ENCODE measurements around the gene COG5. TPM values are rescaled to one million over a fixed set of nuclear protein-coding genes. Genes with fewer than 3 reads are reported as not detected.

The COG5 gene
- total RNA-seq, 1 donor from 2014 or later: 49.1 TPM

DNA sequence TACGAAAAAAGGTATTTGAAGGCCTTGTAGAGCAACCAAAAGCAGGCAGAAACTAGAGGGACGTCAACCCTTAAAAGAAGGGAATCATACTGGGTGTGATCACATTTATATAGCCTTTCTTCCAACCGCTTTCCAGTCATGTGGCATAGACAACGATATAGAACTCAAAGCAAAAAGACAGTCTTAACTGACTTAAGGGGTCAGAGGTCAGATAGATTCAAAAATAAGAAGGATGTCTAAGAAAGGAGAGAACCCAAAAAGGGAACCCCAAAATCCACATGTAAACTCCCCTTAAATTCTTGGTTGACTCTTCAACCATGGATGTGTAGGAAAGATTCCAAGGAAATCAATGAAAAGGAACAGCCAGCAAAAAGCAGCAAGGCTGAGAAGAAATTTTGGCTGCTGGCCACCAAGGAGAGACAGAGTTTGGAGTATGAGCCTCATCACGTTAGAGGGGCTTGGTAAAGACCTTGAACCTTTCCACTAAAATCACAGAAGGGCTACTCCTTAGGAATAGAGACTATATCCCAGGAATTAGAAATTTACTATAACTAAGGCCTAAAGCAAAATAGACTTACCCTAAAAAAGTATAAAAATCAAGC is 24.9 kb upstream of the COG5 start:
- TF ChIP-seq, protein P1, sequence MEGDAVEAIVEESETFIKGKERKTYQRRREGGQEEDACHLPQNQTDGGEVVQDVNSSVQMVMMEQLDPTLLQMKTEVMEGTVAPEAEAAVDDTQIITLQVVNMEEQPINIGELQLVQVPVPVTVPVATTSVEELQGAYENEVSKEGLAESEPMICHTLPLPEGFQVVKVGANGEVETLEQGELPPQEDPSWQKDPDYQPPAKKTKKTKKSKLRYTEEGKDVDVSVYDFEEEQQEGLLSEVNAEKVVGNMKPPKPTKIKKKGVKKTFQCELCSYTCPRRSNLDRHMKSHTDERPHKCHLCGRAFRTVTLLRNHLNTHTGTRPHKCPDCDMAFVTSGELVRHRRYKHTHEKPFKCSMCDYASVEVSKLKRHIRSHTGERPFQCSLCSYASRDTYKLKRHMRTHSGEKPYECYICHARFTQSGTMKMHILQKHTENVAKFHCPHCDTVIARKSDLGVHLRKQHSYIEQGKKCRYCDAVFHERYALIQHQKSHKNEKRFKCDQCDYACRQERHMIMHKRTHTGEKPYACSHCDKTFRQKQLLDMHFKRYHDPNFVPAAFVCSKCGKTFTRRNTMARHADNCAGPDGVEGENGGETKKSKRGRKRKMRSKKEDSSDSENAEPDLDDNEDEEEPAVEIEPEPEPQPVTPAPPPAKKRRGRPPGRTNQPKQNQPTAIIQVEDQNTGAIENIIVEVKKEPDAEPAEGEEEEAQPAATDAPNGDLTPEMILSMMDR (IDR thresholded peaks at IDR 0.05): no peak
- no peak for ATAC-seq
- Histone ChIP-seq H3K9me3 (no peaks in the 10 kb centered on the region), H3K36me3 (peaks cover 37% of the 10 kb centered on the region), H3K4me1 (no peaks in the 10 kb centered on the region), H3K27me3 (ENCODE audit: low read depth) (no peaks in the 10 kb centered on the region), H3K4me3 (no peak overlapping the region), H3K27ac (no peak overlapping the region)
- intact Hi-C loops (cut with DNase I): no loop called here
- DNase-seq: no peak

DNA sequence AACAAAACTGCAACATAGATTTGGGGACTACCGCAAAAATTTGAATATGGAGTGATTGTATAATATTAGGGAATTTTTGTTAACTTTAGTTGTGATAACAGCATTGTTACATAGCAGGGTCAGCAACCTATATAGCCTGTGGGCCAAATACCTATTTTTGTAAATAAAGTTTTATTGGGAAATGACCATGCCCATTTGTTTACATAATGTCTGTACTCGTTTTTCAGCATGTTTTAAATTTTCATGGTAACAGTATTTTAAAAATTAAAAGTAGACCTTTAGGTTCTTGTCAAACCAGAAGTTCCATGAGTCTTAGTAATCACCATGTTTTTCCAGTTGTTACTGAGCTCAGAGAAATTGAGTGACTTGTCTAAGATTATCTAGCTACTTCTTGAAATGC is 21.0 kb upstream of the COG5 start:
- no peak overlapping the region for H3K4me3 ChIP-seq
- DNase-seq: no peak
- H3K27me3 ChIP-seq (ENCODE audit: low read depth): no peaks in the 10 kb centered on the region
- no peaks in the 10 kb centered on the region for H3K9me3 ChIP-seq
- TF ChIP-seq, protein P1 (IDR thresholded peaks at IDR 0.05): no peak
- peaks cover 37% of the 10 kb centered on the region for H3K36me3 ChIP-seq
- no peak for ATAC-seq
- no peak overlapping the region for H3K27ac ChIP-seq
- H3K4me1 ChIP-seq: peaks cover 17% of the 10 kb centered on the region
- intact Hi-C loops (cut with DNase I): no loop called here

- no peak for DNase-seq
- H3K4me1 ChIP-seq: peaks cover 21% of the 10 kb centered on the region
- peak overlapping the region; percentile 10 for H3K4me3 ChIP-seq
- no peaks in the 10 kb centered on the region for H3K27me3 ChIP-seq (ENCODE audit: low read depth)
- peak overlapping the region; percentile 38 for H3K27ac ChIP-seq
- H3K36me3 ChIP-seq: peaks cover 30% of the 10 kb centered on the region
- H3K9me3 ChIP-seq: no peaks in the 10 kb centered on the region
- peak in 1 of 2 donors; percentile 42 for ATAC-seq
- TF ChIP-seq, protein P1 (IDR thresholded peaks at IDR 0.05): no peak
- intact Hi-C loops (cut with DNase I): no loop called here
These were observed 19.2 kb upstream of the COG5 start for GRCh38 chr7:107582875-107583274.

DNA sequence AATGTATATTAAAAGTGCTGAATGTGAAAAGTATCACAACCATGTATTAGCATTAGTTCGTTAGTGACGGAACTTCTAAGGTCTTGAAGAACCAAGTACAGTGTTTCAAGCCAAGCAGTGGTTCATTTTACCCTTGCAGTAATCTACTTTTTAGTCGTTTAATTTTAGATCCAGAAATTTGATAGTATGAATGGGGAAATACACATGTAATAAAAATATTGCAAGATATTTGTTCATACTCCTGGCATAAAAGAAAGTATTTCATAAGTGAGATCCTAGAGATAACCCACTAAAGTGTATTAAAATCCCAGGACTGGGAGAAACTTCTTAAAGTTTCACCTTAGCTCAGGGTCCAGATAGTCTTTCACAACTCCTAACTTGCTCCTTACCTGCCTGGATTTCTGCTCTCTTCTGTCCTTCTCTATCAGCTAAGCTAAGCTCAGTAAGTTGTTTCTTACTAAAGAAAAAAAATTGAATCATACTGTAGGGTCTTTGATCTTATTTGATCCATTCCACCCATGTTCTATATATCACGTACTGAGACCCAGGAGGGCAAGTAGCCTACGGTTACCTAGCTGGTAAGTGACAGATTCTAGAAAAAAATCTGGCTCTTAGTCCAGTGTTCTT is 17.8 kb upstream of the COG5 start:
- Histone ChIP-seq H3K27me3 (ENCODE audit: low read depth) (no peaks in the 10 kb centered on the region), H3K9me3 (no peaks in the 10 kb centered on the region), H3K36me3 (peaks cover 25% of the 10 kb centered on the region), H3K4me3 (peak overlapping the region; percentile 83), H3K4me1 (peaks cover 21% of the 10 kb centered on the region), H3K27ac (no peak overlapping the region)
- TF ChIP-seq, protein P1 (IDR thresholded peaks at IDR 0.05): no peak
- ATAC-seq: no peak
- intact Hi-C loops (cut with DNase I): no loop called here
- no peak for DNase-seq

DNA sequence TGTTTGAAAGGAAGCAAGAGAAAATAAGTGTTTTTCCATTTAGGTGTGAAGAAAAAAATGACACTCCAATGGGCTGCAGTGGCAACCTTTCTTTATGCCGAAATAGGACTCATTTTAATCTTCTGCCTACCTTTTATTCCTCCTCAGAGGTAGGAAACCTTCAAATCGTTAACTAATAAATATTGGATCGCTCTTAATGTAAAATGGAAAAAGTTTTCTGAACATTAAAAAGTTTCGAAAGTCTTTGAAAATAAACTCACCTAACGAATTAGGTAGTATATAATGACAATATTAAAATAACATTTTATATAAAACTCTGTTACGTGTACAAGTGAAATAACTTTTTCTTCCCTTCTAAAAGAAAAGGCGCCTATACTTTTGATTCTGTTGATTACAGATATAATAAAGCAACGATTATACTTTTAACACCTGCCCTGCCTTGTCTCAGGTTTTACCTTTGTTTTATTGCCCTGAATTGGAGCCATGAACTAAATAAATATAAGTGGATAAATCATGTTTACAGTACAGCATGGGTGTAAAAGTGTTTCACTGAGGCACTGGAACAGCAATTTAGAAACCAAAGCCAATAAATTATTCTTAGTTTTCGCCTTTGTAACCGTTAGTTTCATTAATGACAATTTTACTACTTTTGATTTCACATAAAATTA is 17.1 kb upstream of the COG5 start:
- DNase-seq: no peak
- Histone ChIP-seq H3K27me3 (ENCODE audit: low read depth) (no peaks in the 10 kb centered on the region), H3K27ac (peak overlapping the region; percentile 93), H3K36me3 (peaks cover 18% of the 10 kb centered on the region), H3K4me1 (peaks cover 21% of the 10 kb centered on the region), H3K9me3 (no peaks in the 10 kb centered on the region), H3K4me3 (peak overlapping the region; percentile 83)
- intact Hi-C loops (cut with DNase I): no loop called here
- TF ChIP-seq, protein P1 (IDR thresholded peaks at IDR 0.05): no peak
- ATAC-seq: no peak
